ENCODE measurements around the gene RNF212.

GRCh38 chr4:1130316-1131186 is 17.2 kb upstream of the RNF212 start:
- TF ChIP-seq, protein P1, sequence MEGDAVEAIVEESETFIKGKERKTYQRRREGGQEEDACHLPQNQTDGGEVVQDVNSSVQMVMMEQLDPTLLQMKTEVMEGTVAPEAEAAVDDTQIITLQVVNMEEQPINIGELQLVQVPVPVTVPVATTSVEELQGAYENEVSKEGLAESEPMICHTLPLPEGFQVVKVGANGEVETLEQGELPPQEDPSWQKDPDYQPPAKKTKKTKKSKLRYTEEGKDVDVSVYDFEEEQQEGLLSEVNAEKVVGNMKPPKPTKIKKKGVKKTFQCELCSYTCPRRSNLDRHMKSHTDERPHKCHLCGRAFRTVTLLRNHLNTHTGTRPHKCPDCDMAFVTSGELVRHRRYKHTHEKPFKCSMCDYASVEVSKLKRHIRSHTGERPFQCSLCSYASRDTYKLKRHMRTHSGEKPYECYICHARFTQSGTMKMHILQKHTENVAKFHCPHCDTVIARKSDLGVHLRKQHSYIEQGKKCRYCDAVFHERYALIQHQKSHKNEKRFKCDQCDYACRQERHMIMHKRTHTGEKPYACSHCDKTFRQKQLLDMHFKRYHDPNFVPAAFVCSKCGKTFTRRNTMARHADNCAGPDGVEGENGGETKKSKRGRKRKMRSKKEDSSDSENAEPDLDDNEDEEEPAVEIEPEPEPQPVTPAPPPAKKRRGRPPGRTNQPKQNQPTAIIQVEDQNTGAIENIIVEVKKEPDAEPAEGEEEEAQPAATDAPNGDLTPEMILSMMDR (IDR thresholded peaks at IDR 0.05), result peak in 2 of 3 experiments; percentile 97 to 98
- TF ChIP-seq EP300 (IDR thresholded peaks at IDR 0.05) (no peak), POLR2A (IDR thresholded peaks at IDR 0.05; ENCODE audit: low read depth) (no peak)

Measured in esophagus muscularis mucosa (tissue), 4 donors.